Cardiac fibroblast (primary cell): ENCODE data around the gene PRKN.

ENCODE experiments used
- DNase-seq, 2 donors: peaks; one replicate each; pipeline versions ENCODE4 v3.0.0 to v3.0.0-alpha.2; 2010; ENCODE audit warnings: low read depth in 2 of 2
- H3K4me3 ChIP-seq, 2 donors: replicated peaks in 1 of 2; 1 replicate in 1 of 2; 2 replicates in 1 of 2; pipeline ENCODE4 v1.5.1; 2011; ENCODE audit warnings: low read depth in 2 of 2, low read length in 2 of 2, mild to moderate bottlenecking in 2 of 2, moderate library complexity in 1 of 2
- CTCF ChIP-seq: IDR thresholded peaks from one replicate; pipeline ENCODE4 v1.5.1; 2011; ENCODE audit warnings: low read depth, mild to moderate bottlenecking, low read length, inconsistent platforms

The PRKN gene

DNA sequence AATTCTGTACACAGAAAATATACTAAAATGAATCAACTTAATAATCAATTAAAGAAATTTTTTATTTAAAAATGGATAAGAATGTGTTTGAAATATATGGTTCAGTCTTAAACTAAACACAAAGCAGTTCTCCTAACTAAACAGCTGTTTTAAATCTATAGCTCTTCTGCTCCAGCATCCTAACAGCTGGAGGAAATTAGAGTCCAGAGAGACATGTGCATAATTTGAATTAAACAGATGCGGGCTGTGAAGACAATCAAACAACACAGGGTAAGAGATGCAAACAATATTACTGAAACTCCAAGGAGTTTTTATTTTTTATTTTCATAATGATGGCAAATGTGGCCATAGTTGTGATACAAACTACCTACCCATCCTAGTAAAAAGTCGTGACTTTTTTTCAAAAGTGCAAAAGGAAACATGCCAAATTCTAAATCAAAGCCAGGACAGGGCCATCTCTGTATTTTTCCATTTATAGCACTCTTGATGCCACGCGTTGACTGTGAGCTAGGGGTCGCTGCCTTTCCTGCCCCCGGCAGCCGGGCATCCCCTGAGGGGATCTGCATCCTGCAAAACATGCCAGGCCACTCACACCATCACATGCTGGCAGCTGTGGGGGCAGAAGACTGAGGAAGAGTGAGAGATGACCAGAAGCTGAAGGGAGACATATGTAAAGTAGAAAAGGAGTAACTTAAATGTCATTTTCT lies 310.6 kb downstream of the PRKN start:
- TF ChIP-seq CTCF: no peak
- no peak for DNase-seq
- no peak overlapping the region for H3K4me3 ChIP-seq

- H3K4me3 ChIP-seq: no peak overlapping the region
- TF ChIP-seq CTCF: no peak
- DNase-seq: no peak
These were observed 311.3 kb downstream of the PRKN start for GRCh38 chr6:162416307-162416706.

GRCh38 chr6:162409741-162410691 lies 317.6 kb downstream of the PRKN start:
- no peak for TF ChIP-seq CTCF

DNA sequence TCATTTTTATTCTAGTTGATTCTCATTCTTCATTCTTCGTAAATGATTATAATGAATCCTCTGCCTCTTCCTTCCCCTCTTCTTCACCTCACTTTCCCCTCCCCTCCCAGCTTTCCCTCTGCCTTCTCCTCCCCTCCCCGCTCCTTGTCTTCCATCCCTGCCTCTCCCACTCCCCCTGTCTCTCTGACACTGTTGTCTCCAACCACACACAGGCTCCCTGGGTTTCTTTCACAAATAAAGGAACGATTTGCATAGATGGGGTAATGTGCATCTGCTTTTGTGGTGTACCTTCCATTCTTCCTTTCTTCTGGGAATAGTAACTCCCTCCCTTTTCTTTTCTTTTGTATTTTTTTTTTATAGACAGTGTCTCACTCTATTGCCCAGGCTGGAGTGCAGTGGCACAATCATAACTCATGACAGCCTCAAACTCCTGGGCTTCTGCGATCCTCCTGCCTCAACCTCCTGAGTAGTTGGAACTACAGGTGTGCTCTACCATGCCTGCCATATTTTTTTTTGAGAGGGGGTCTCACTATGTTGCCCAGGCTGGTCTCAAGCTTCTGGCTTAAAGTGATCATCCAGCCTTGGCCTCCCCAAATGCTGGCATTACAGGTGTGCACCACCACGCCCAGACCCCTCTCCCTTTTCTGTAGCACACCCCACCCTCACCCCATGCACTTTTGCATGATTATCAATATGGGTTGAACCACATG lies 318.6 kb downstream of the PRKN start:
- DNase-seq: no peak
- H3K4me3 ChIP-seq: no peak overlapping the region
- TF ChIP-seq CTCF: no peak

More at GRCh38 chr6:162409741-162410691, 317.6 kb downstream of the PRKN start:
- no peak overlapping the region for H3K4me3 ChIP-seq
- DNase-seq: no peak

GRCh38 chr6:162404951-162405350 lies 322.6 kb downstream of the PRKN start:
- DNase-seq: no peak
- TF ChIP-seq CTCF: no peak
- no peak overlapping the region for H3K4me3 ChIP-seq

GRCh38 chr6:162403031-162403430 lies 324.5 kb downstream of the PRKN start:
- TF ChIP-seq CTCF: no peak
- no peak for DNase-seq
- H3K4me3 ChIP-seq: no peak overlapping the region
